ENCODE measurements around the gene RAB11FIP5. TPM values are rescaled to one million over a fixed set of nuclear protein-coding genes. Genes with fewer than 3 reads are reported as not detected.

RAB11FIP5 gene
- total and polyA plus RNA-seq, 9 of the 15 experiments (the other 6 are each of a cell fraction or from before 2014, with no cell fraction given), result 1.7 to 14.4 (median 6.4) TPM

GRCh38 chr2:73104933-73105332, 7.8 kb downstream of the RAB11FIP5 start:
- DNase-seq (ENCODE audit: extremely low read depth in 1 of 4, low spot score in 3 of 4) (no peak), FAIRE-seq (no peak), ATAC-seq (no peak)
- Histone ChIP-seq H3K27me3 (ENCODE audit: control insufficient read depth in 2 of 2, insufficient read depth in 2 of 2, low read length in 2 of 2) (no peaks in the 10 kb centered on the region), H3K9me3 (replicated peaks; ENCODE audit: control insufficient read depth, insufficient read depth, low read depth, low read length) (no peaks in the 10 kb centered on the region), H4K20me1 (replicated peaks; ENCODE audit: control insufficient read depth, insufficient read depth, low read length) (peaks cover 13% of the 10 kb centered on the region), H3K4me1 (replicated peaks in 1 of 2; ENCODE audit: control insufficient read depth in 2 of 2, insufficient read depth in 2 of 2, low read length in 2 of 2) (peaks cover 0 to 7% of the 10 kb centered on the region in 2 experiments; a peak in 3 of 5 replicates), H3K4me3 (no peak overlapping the region), H2AFZ (ENCODE audit: low read depth, low read length) (no peak overlapping the region), H3K4me2 (ENCODE audit: insufficient read depth, low read length) (no peak overlapping the region), H3K36me3 (ENCODE audit: control insufficient read depth, insufficient read depth, low read length) (no peaks in the 10 kb centered on the region), H3K79me2 (ENCODE audit: control insufficient read depth, insufficient read depth, low read length) (peaks cover 6% of the 10 kb centered on the region; the same call in 1 of the 3 replicates), H3K27ac (ENCODE audit: extremely low read depth, low read depth, low read length) (no peak overlapping the region), H3K9ac (ENCODE audit: insufficient read depth in 1 of 2, low read depth in 2 of 2, low read length in 2 of 2) (no peak overlapping the region), H3K9me1 (ENCODE audit: control insufficient read depth, insufficient read depth, low read length) (no peaks in the 10 kb centered on the region)
- in situ Hi-C loops (cut with MboI), result no loop called here
- POLR2A ChIA-PET, result interaction anchor here (1.1 kb wide), 1 partner anchor 11 kb away, joined by 3 read pairs; no protein-coding TSS in a partner anchor
- CTCF ChIA-PET (ENCODE audit: low intra/inter-chr PET ratio), result no interaction called here
- WGBS (ENCODE audit: insufficient coverage, low coverage, missing lambda C conversion rate), result 75% methylated on average over 3 of the region's 3 CpGs
- BruUV-seq (replicated peaks), result no TSS peak
- intact Hi-C loops (cut with micrococcal nuclease), result no loop called here
- TF ChIP-seq NKRF (IDR thresholded peaks at IDR 0.05; ENCODE audit: borderline replicate concordance) (no peak), PRPF4 (IDR thresholded peaks at IDR 0.05; ENCODE audit: insufficient read depth, low read depth, low read length, poor library complexity, severe bottlenecking) (no peak), KDM2B (CRISPR knock-in tag; IDR thresholded peaks at IDR 0.05) (no peak), KLF1 (tag; IDR thresholded peaks at IDR 0.05) (no peak), SAP30 (IDR thresholded peaks at IDR 0.05; ENCODE audit: borderline replicate concordance, insufficient read depth, low read depth, low read length, poor library complexity, severe bottlenecking) (no peak), HNRNPL (IDR thresholded peaks at IDR 0.05; ENCODE audit: low read depth, low read length) (no peak), ZZZ3 (IDR thresholded peaks at IDR 0.05) (no peak), ZNF644 (tag; IDR thresholded peaks at IDR 0.05; ENCODE audit: low read depth) (no peak), FUS (optimal IDR thresholded peaks at IDR 0.05; ENCODE audit: low read depth, low read length) (no peak), ZNF239 (CRISPR knock-in tag; IDR thresholded peaks at IDR 0.05) (no peak)
- TF ChIP-seq, protein P1, sequence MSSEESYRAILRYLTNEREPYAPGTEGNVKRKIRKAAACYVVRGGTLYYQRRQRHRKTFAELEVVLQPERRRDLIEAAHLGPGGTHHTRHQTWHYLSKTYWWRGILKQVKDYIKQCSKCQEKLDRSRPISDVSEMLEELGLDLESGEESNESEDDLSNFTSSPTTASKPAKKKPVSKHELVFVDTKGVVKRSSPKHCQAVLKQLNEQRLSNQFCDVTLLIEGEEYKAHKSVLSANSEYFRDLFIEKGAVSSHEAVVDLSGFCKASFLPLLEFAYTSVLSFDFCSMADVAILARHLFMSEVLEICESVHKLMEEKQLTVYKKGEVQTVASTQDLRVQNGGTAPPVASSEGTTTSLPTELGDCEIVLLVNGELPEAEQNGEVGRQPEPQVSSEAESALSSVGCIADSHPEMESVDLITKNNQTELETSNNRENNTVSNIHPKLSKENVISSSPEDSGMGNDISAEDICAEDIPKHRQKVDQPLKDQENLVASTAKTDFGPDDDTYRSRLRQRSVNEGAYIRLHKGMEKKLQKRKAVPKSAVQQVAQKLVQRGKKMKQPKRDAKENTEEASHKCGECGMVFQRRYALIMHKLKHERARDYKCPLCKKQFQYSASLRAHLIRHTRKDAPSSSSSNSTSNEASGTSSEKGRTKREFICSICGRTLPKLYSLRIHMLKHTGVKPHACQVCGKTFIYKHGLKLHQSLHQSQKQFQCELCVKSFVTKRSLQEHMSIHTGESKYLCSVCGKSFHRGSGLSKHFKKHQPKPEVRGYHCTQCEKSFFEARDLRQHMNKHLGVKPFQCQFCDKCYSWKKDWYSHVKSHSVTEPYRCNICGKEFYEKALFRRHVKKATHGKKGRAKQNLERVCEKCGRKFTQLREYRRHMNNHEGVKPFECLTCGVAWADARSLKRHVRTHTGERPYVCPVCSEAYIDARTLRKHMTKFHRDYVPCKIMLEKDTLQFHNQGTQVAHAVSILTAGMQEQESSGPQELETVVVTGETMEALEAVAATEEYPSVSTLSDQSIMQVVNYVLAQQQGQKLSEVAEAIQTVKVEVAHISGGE (CRISPR knock-in tag; IDR thresholded peaks at IDR 0.05), result no peak
